Erythroblast (primary cell): Measurements from ENCODE around the gene SMIM20.
A peak's percentile ranks its signal among the peaks of the same experiment; 100 is the strongest.

Source experiments
- GATA1 ChIP-seq: IDR thresholded peaks from 2 replicates; pipeline ENCODE4 v1.6.1; 2011; ENCODE audit warnings: low read depth, mild to moderate bottlenecking, control low read depth, low read length, moderate library complexity
- POLR2A ChIP-seq: IDR thresholded peaks from 2 replicates; pipeline ENCODE4 v1.6.1; 2011; ENCODE audit warnings: mild to moderate bottlenecking, low read length

DNA sequence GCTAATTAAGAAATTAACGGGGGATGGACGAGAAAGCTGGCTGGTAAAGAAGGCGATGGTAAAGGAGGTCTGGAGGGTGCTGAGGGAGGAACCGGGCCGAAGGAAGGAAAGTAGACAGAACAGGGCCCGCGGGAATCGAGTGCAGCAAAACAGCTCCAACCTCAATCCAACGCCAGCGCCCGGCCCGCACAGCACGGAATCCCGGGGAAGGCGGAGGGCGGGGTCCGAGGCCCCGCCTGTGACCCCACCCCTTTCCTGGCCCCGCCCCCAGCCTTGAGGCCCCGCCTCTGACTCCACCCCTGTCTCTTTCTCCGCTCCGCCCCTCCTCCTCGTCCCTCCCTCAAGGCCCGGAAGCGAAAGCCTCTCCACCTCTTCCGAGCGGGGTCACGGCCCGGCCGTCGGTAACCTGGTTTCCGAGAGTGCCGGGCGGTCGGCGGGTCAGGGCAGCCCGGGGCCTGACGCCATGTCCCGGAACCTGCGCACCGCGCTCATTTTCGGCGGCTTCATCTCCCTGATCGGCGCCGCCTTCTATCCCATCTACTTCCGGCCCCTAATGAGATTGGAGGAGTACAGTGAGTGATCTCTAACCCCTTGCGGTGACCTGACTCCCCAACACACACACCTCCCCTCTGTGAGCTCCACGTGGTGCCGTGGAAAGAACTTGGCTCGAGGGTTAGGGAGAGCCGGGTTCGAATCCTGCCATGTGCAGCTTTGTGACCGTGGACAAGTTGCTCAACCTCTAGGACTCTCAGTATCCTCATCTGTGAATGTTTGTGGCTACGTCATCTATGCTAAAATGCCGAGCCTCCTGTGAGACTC, at the start of gene SMIM20:
- TF ChIP-seq POLR2A, result peak; percentile 72
- TF ChIP-seq GATA1, result no peak
